Endothelial cell of umbilical vein (primary cell): Measurements from ENCODE around the gene ACADS. TPM values are rescaled to one million over a fixed set of nuclear protein-coding genes. Genes with fewer than 3 reads are reported as not detected.

ENCODE experiments used
- BruUV-seq: library from RNA; stranded (reverse); fragments of 400-500 nt; replicated peaks from 2 replicates; lab custom pipeline; 2021; lab: Mats Ljungman, UMichigan
- CTCF ChIA-PET: fragments of 300-600, 350-600 bp; sonication (Branson Sonifier 250); formaldehyde crosslinking; loops from one replicate; lab custom pipeline; 2021; ENCODE audit warnings: antibody characterized with exemption, inconsistent platforms; lab: Charles Lee
- POLR2A ChIA-PET: fragments of 300-600, 350-600 bp; sonication (Branson Sonifier 250); formaldehyde crosslinking; loops from one replicate; lab custom pipeline; 2021; ENCODE audit warnings: antibody characterized with exemption, inconsistent platforms; lab: Charles Lee
- DNase-seq: peaks from one replicate; pipeline ENCODE4 v3.0.0-alpha.2; 2011; ENCODE audit warnings: low read depth, low spot score
- FAIRE-seq: peaks from 2 replicates; lab custom pipeline; 2011; peaks lifted over from hg19 to GRCh38; lab: Jason Lieb, UNC
- H2AFZ ChIP-seq: 2 replicates; pipeline ENCODE4 v1.6.0; 2012; ENCODE audit warnings: low read depth, low read length, control low read depth, inconsistent platforms
- H3K27ac ChIP-seq: 2 replicates; pipeline ENCODE4 v1.5.1; 2011; ENCODE audit warnings: low read depth, mild to moderate bottlenecking, control low read depth, low read length, moderate library complexity; ENCODE audit not compliant: insufficient read depth
- H3K27me3 ChIP-seq, 2 experiments: 2 replicates each; pipeline versions ENCODE4 v1.6.0 to v1.6.1; 2011; ENCODE audit warnings: low read length in 2 of 2, mixed read lengths in 1 of 2; ENCODE audit not compliant: control insufficient read depth in 2 of 2, insufficient read depth in 2 of 2
- H3K36me3 ChIP-seq, 2 experiments: 2 replicates in 1 of 2; 3 replicates in 1 of 2; pipeline ENCODE4 v1.5.1; 2011; ENCODE audit warnings: low read length in 2 of 2, mild to moderate bottlenecking in 1 of 2, moderate library complexity in 1 of 2; ENCODE audit not compliant: control insufficient read depth in 2 of 2, insufficient read depth in 2 of 2; ENCODE audit errors: extremely low read depth in 1 of 2
- H3K4me1 ChIP-seq: 3 replicates; pipeline ENCODE4 v1.5.1; 2011; ENCODE audit warnings: mild to moderate bottlenecking, low read length; ENCODE audit not compliant: control insufficient read depth, insufficient read depth; ENCODE audit errors: extremely low read depth
- H3K4me2 ChIP-seq: 2 replicates; pipeline ENCODE4 v1.6.1; 2011; ENCODE audit warnings: low read length, control low read depth, mixed read lengths; ENCODE audit not compliant: insufficient read depth
- H3K4me3 ChIP-seq, 3 experiments: fragments of 200-600 bp in 1 of 3; sonication (generic), shearing (Covaris generic) in 1 of 3; replicated peaks in 1 of 3; 2 replicates each; pipeline ENCODE4 v1.5.1; 2011 to 2016; ENCODE audit warnings: control low read depth in 3 of 3, low read length in 3 of 3, mild to moderate bottlenecking in 2 of 3, inconsistent platforms in 1 of 3, low read depth in 1 of 3, moderate library complexity in 1 of 3; ENCODE audit not compliant: insufficient read depth in 1 of 3
- H3K79me2 ChIP-seq: 2 replicates; pipeline ENCODE4 v1.6.0; 2012; ENCODE audit warnings: low read length, inconsistent platforms; ENCODE audit not compliant: control insufficient read depth, insufficient read depth
- H3K9ac ChIP-seq: replicated peaks from 2 replicates; pipeline ENCODE3; 2011; ENCODE audit warnings: low read length, control low read depth; ENCODE audit not compliant: insufficient read depth; ENCODE audit errors: extremely low read depth
- H3K9me1 ChIP-seq: replicated peaks from 3 replicates; pipeline ENCODE4 v1.6.0; 2011; ENCODE audit warnings: mild to moderate bottlenecking, low read length; ENCODE audit not compliant: control insufficient read depth, insufficient read depth; ENCODE audit errors: extremely low read depth
- H3K9me3 ChIP-seq: replicated peaks from 2 replicates; pipeline ENCODE4 v1.5.1; 2012; ENCODE audit warnings: low read length, inconsistent platforms; ENCODE audit not compliant: control insufficient read depth, insufficient read depth
- H4K20me1 ChIP-seq: replicated peaks from 2 replicates; pipeline ENCODE3; 2011; ENCODE audit warnings: mild to moderate bottlenecking, low read length; ENCODE audit not compliant: control insufficient read depth, insufficient read depth; ENCODE audit errors: extremely low read depth
- EZH2 ChIP-seq: IDR thresholded peaks from 2 replicates; pipeline ENCODE4 v1.6.1; 2012; ENCODE audit warnings: borderline replicate concordance, low read depth, mild to moderate bottlenecking, moderate library complexity, low read length, inconsistent platforms; ENCODE audit not compliant: severe bottlenecking
- FOS ChIP-seq: IDR thresholded peaks from 2 replicates; pipeline ENCODE4 v1.6.1; 2011; ENCODE audit warnings: mild to moderate bottlenecking, low read length, moderate library complexity, borderline replicate concordance; ENCODE audit not compliant: insufficient read depth
- GATA2 ChIP-seq: IDR thresholded peaks from 2 replicates; pipeline ENCODE4 v1.7.0; 2011; ENCODE audit warnings: low read depth, mild to moderate bottlenecking, moderate library complexity, mixed read lengths, low read length; ENCODE audit not compliant: insufficient read length, insufficient read depth
- JUN ChIP-seq: IDR thresholded peaks from 2 replicates; pipeline ENCODE4 v1.6.1; 2011; ENCODE audit warnings: borderline replicate concordance, low read depth; ENCODE audit not compliant: insufficient read length, insufficient read depth
- MYC ChIP-seq: IDR thresholded peaks from one replicate; pipeline ENCODE4 v1.6.1; 2011; ENCODE audit warnings: mild to moderate bottlenecking, low read depth, low read length
- POLR2A ChIP-seq: IDR thresholded peaks from 2 replicates; pipeline ENCODE4 v1.6.1; 2012; ENCODE audit warnings: low read depth, mild to moderate bottlenecking, control low read depth, low read length
- POLR2AphosphoS5 ChIP-seq: IDR thresholded peaks from 2 replicates; pipeline ENCODE4 v1.6.1; 2012; ENCODE audit warnings: low read depth, mild to moderate bottlenecking, control low read depth, low read length, moderate library complexity; ENCODE audit not compliant: insufficient read depth
- dilution Hi-C: fragments of 300-500 bp; cut with MboI; formaldehyde crosslinking; loops from one replicate; pipeline ENCODE4 v1.15.0; 2019; ENCODE audit warnings: low sequenced_read_pairs; ENCODE audit not compliant: extremely low pct_ligation_motif_present
- intact Hi-C: fragments of 100-400 bp; cut with micrococcal nuclease; formaldehyde crosslinking; loops from one replicate; pipeline ENCODE4 v1.10.0; 2022
- polyA plus RNA-seq, 4 experiments: library from polyadenylated mRNA; depleted of rRNA in 3 of 4; stranded (reverse) in 3 of 4; unstranded in 1 of 4; fragments of >200 nt; gene quantifications; 2 replicates each; pipeline versions ENCODE4 v1.2.1 to v1.2.3, GENCODE V29; 2011 to 2012; ENCODE audit warnings: missing spikeins in 1 of 4
- total RNA-seq: library from RNA; stranded (reverse); gene quantifications from 2 replicates; pipeline ENCODE4 v1.2.3, GENCODE V29; 2021
- TF ChIP-seq, protein P1 (sequence below), 2 donors: IDR thresholded peaks; 1 replicate in 1 of 2; 2 replicates in 1 of 2; pipeline ENCODE4 v1.5.1; 2011; ENCODE audit warnings: low read length in 2 of 2, mild to moderate bottlenecking in 2 of 2, moderate library complexity in 2 of 2, control low read depth in 1 of 2, inconsistent platforms in 1 of 2, low read depth in 1 of 2; ENCODE audit not compliant: insufficient read depth in 1 of 2; ENCODE audit errors: extremely low read depth in 1 of 2
- TF ChIP-seq, protein P2 (sequence below): IDR thresholded peaks from 2 replicates; pipeline ENCODE4 v1.6.1; 2011; ENCODE audit not compliant: insufficient read depth, insufficient read length

ACADS gene
- total and polyA plus RNA-seq, 2 donors (not counting 3 experiments of a cell fraction or from before 2014, with no cell fraction given): 8.2 to 8.9 TPM

GRCh38 chr12:120748242-120748641, 22.6 kb downstream of the ACADS start:
- CTCF ChIA-PET: interaction anchor here (1.7 kb wide), 1 partner anchor 10 kb away, joined by 6 read pairs; no protein-coding TSS in a partner anchor
- Histone ChIP-seq H3K9ac (no peak overlapping the region), H3K9me3 (no peaks in the 10 kb centered on the region), H3K27ac (no peak overlapping the region), H2AFZ (no peak overlapping the region), H3K4me2 (no peak overlapping the region), H3K27me3 (no peaks in the 10 kb centered on the region), H3K79me2 (no peaks in the 10 kb centered on the region), H3K4me1 (no peaks in the 10 kb centered on the region), H3K36me3 (no peaks in the 10 kb centered on the region), H3K9me1 (no peaks in the 10 kb centered on the region), H4K20me1 (no peaks in the 10 kb centered on the region), H3K4me3 (no peak overlapping the region)
- POLR2A ChIA-PET: no interaction called here
- TF ChIP-seq FOS: no peak
- no peak for TF ChIP-seq MYC
- no peak for TF ChIP-seq POLR2AphosphoS5
- TF ChIP-seq EZH2: no peak
- BruUV-seq: no TSS peak
- DNase-seq: no peak
- intact Hi-C loops: no loop called here
- no peak for FAIRE-seq
- dilution Hi-C loops: no loop called here

DNA sequence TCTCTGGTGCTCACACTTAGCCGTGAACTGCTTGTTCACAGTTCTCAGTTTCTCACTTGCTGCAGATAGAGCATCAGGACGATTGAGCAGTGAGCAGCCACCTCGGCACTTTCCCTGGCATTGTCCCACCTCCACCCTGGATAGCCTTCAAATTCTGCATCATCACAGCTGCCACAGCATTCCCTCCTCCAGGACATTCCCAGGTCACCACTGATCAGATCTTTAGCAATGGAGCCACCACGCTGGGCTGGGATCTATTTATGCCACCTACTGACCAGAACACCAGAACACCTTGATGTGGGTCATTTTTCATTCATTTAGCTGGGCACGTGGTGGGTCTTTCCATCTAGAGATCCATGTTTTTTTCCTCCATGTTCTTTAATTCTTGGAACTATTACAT, 23.6 kb downstream of the ACADS start:
- BruUV-seq: no TSS peak
- Histone ChIP-seq H3K4me2 (no peak overlapping the region), H3K4me3 (no peak overlapping the region), H3K4me1 (no peaks in the 10 kb centered on the region), H3K9ac (no peak overlapping the region), H3K9me3 (no peaks in the 10 kb centered on the region), H4K20me1 (no peaks in the 10 kb centered on the region), H3K36me3 (no peaks in the 10 kb centered on the region), H3K27ac (no peak overlapping the region), H3K27me3 (no peaks in the 10 kb centered on the region), H3K9me1 (no peaks in the 10 kb centered on the region), H2AFZ (no peak overlapping the region), H3K79me2 (no peaks in the 10 kb centered on the region)
- DNase-seq (no peak), FAIRE-seq (peak; percentile 31)
- intact Hi-C loops: no loop called here
- ChIA-PET POLR2A (no interaction called here), CTCF (interaction anchor here (1.0 to 1.4 kb wide), 4 partner anchors 27 to 222 kb away, joined by 3 read pairs; no protein-coding TSS in a partner anchor)
- dilution Hi-C loops: no loop called here
- TF ChIP-seq JUN (no peak), FOS (no peak), GATA2 (no peak), POLR2A (no peak), POLR2AphosphoS5 (no peak), EZH2 (no peak), MYC (no peak)
- TF ChIP-seq, protein P1, sequence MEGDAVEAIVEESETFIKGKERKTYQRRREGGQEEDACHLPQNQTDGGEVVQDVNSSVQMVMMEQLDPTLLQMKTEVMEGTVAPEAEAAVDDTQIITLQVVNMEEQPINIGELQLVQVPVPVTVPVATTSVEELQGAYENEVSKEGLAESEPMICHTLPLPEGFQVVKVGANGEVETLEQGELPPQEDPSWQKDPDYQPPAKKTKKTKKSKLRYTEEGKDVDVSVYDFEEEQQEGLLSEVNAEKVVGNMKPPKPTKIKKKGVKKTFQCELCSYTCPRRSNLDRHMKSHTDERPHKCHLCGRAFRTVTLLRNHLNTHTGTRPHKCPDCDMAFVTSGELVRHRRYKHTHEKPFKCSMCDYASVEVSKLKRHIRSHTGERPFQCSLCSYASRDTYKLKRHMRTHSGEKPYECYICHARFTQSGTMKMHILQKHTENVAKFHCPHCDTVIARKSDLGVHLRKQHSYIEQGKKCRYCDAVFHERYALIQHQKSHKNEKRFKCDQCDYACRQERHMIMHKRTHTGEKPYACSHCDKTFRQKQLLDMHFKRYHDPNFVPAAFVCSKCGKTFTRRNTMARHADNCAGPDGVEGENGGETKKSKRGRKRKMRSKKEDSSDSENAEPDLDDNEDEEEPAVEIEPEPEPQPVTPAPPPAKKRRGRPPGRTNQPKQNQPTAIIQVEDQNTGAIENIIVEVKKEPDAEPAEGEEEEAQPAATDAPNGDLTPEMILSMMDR (IDR thresholded peaks at IDR 0.05; ENCODE audit: extremely low read depth in 1 of 2, insufficient read depth in 1 of 2, low read depth in 1 of 2, low read length in 2 of 2): no peak
- TF ChIP-seq, protein P2, sequence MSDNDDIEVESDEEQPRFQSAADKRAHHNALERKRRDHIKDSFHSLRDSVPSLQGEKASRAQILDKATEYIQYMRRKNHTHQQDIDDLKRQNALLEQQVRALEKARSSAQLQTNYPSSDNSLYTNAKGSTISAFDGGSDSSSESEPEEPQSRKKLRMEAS: no peak
